NCI-H146 treated with DMSO at 0.1 percent for 48 hours (cell line): ENCODE measurements around the gene CDKL4.
"Not testable (repeated sequence)": the region's sequence is repeated elsewhere in the genome, so short reads cannot be mapped to it uniquely, and the experiment has no call there.

Experiments used
- DNase-seq: peaks from one replicate; lab custom pipeline; 2025; ENCODE audit not compliant: unreplicated experiment; lab: John Stamatoyannopoulos, UW

CDKL4 gene

GRCh38 chr2:39243469-39244123 is at the start of gene CDKL4:
Gene CDKL4, minus strand, starts transcription at chr2:39243970.
- no peak for DNase-seq

GRCh38 chr2:39290433-39290832 is 46.7 kb upstream of the CDKL4 start:
- no peak for DNase-seq

GRCh38 chr2:39289609-39290008 is 45.8 kb upstream of the CDKL4 start:
- no peak for DNase-seq

- no peak for DNase-seq
Observed at GRCh38 chr2:39283561-39283960, 39.8 kb upstream of the CDKL4 start.

- no peak for DNase-seq
Observed at GRCh38 chr2:39281391-39281790, 37.6 kb upstream of the CDKL4 start.

GRCh38 chr2:39275016-39275415 is 31.2 kb upstream of the CDKL4 start:
- no peak for DNase-seq

- DNase-seq, result no peak
Observed at GRCh38 chr2:39269941-39270340, 26.2 kb upstream of the CDKL4 start.

GRCh38 chr2:39266916-39267434 is 23.2 kb upstream of the CDKL4 start:
- DNase-seq, result no peak

- DNase-seq, result no peak
Observed at GRCh38 chr2:39266139-39266805, 22.5 kb upstream of the CDKL4 start.

GRCh38 chr2:39265315-39265714 is 21.5 kb upstream of the CDKL4 start:
- no peak for DNase-seq

GRCh38 chr2:39264733-39265132 is 21.0 kb upstream of the CDKL4 start:
- no peak for DNase-seq

GRCh38 chr2:39260087-39260486 is 16.3 kb upstream of the CDKL4 start:
- no peak for DNase-seq

GRCh38 chr2:39256040-39256439 is 12.3 kb upstream of the CDKL4 start:
- DNase-seq, result no peak

GRCh38 chr2:39252888-39253518 is 9.2 kb upstream of the CDKL4 start:
- no peak for DNase-seq

GRCh38 chr2:39247512-39248043 is 3.8 kb upstream of the CDKL4 start:
- DNase-seq, result no peak

GRCh38 chr2:39246382-39246980 is 2.7 kb upstream of the CDKL4 start:
- no peak for DNase-seq

GRCh38 chr2:39244963-39245625 is 1.3 kb upstream of the CDKL4 start:
- not testable (repeated sequence) for DNase-seq

GRCh38 chr2:39244241-39244862 is 582 bp upstream of the CDKL4 start:
- not testable (repeated sequence) for DNase-seq

- DNase-seq, result no peak
Observed at GRCh38 chr2:39241588-39241987, 2.2 kb downstream of the CDKL4 start.

- DNase-seq, result no peak
Observed at GRCh38 chr2:39240758-39241157, 3.0 kb downstream of the CDKL4 start.
